ENCODE measurements around the gene ZNF519. TPM values are rescaled to one million over a fixed set of nuclear protein-coding genes. Genes with fewer than 3 reads are reported as not detected.

The ZNF519 gene
- total and polyA plus RNA-seq, 2 experiments from 2014 or later, result 5.1 to 12.0 TPM

GRCh38 chr18:14092625-14093306 is 39.5 kb downstream of the ZNF519 start:
- H3K4me1 ChIP-seq (ENCODE audit: low read depth), result no peaks in the 10 kb centered on the region
- TF ChIP-seq CTCF (IDR thresholded peaks at IDR 0.05; ENCODE audit: low read depth, low read length), result no peak
- DNase-seq (ENCODE audit: low read depth in 1 of 2, low spot score in 1 of 2), result no peak
- no peaks in the 10 kb centered on the region for H3K36me3 ChIP-seq
- H3K9me3 ChIP-seq (ENCODE audit: low read depth), result no peaks in the 10 kb centered on the region
- no peak overlapping the region for H3K4me3 ChIP-seq
- H3K27me3 ChIP-seq, result no peaks in the 10 kb centered on the region
- no peak overlapping the region for H3K27ac ChIP-seq

DNA sequence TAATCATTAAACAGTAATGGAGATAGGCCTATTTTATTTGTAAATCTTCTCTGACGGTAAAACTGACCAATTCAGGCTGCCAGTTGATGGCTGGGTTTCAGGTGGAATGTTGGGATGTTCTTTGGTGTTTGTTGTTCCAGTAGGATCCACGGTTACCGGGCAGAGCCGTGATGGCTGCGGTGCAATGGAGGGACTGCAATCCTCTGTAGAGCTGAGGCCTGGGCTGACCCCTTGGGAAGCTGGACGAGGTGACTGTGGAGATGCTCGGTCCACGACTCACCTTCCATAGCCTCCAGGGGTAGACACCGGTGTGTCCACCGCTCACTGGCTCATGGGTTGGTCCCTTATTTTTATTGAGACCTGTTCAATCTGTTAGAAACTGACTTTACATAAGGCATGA is 42.5 kb downstream of the ZNF519 start:
- H3K27ac ChIP-seq, result no peak overlapping the region
- no peaks in the 10 kb centered on the region for H3K36me3 ChIP-seq
- no peak for TF ChIP-seq CTCF (IDR thresholded peaks at IDR 0.05; ENCODE audit: low read depth, low read length)
- H3K9me3 ChIP-seq (ENCODE audit: low read depth), result no peaks in the 10 kb centered on the region
- no peaks in the 10 kb centered on the region for H3K27me3 ChIP-seq
- no peaks in the 10 kb centered on the region for H3K4me1 ChIP-seq (ENCODE audit: low read depth)
- no peak overlapping the region for H3K4me3 ChIP-seq
- DNase-seq (ENCODE audit: low read depth in 1 of 2, low spot score in 1 of 2), result no peak

GRCh38 chr18:14089191-14089590 is 43.0 kb downstream of the ZNF519 start:
- Histone ChIP-seq H3K36me3 (no peaks in the 10 kb centered on the region), H3K4me1 (ENCODE audit: low read depth) (no peaks in the 10 kb centered on the region), H3K27ac (no peak overlapping the region), H3K27me3 (no peaks in the 10 kb centered on the region), H3K9me3 (ENCODE audit: low read depth) (no peaks in the 10 kb centered on the region), H3K4me3 (no peak overlapping the region)
- TF ChIP-seq CTCF (IDR thresholded peaks at IDR 0.05; ENCODE audit: low read depth, low read length), result no peak
- no peak for DNase-seq (ENCODE audit: low read depth in 1 of 2, low spot score in 1 of 2)

DNA sequence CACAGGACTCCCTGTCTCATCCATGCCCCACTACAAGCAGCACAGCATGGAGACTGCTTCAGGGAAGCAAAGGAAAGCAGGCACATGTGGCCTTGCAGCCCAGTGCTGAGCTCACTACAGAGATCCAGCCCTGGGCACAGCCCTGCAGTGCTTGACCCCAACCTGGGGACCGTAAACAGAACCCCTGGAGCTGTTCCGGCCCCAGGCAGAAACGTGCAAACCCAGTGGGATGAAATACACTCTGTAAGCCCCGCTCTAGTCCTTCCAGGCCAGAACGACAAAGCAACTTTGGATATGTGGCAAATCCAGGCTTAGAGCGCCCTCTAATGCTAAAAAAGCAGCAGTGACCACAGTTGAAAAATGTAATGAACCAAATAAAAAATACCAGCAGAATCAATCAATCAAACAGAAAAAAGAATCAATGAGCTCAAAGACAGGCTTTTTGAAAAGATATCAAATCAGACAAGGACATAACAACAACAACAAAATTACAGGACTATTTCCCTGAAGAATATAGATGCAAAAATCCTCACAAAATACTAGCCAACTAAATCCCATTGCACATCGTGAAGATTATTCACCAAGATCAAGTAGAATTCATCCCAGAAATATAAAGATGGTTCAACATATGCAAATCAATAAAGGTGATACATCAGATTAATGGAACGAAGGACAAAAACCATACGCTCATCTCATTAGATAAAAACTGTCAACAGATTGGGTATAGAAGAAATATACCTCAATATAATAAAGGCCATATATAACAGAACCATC is 45.6 kb downstream of the ZNF519 start:
- Histone ChIP-seq H3K36me3 (no peaks in the 10 kb centered on the region), H3K4me1 (ENCODE audit: low read depth) (no peaks in the 10 kb centered on the region), H3K9me3 (ENCODE audit: low read depth) (no peaks in the 10 kb centered on the region), H3K27me3 (no peaks in the 10 kb centered on the region), H3K4me3 (no peak overlapping the region), H3K27ac (no peak overlapping the region)
- peak; percentile 52 to 73 for DNase-seq (ENCODE audit: low read depth in 1 of 2, low spot score in 1 of 2)
- peak; percentile 68 for TF ChIP-seq CTCF (IDR thresholded peaks at IDR 0.05; ENCODE audit: low read depth, low read length)

DNA sequence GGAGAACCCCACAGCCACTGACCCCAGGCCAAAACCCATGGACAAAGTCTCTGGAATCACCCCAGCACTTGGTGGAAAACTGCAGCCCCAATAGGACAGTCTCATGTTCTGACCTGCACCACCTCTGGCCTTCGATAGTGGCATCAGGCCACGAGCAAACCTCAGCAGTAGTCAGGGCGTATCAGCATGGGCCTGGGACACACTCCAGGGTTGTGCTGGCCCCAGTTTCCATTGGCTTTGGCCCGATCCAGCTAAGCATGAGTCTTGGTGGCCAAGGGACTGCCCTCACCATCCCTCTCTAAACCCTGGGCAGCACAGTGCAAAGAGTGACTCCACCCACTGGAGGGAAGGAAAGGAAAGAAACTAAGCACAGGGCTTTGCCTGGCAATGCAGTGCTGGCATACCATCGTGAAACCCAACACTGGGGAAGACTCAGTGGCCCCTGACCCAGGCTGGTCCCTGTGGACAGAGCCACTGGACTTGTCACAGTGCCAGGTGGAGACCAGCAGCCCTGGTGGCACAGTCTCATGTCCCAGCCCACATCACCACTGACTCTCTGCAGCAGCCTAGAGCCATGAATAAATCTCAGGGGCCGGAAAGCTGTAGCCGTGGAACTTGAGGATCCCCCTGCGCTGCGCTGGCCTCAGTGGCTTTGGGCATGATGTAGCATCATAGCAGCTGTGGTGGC is 46.3 kb downstream of the ZNF519 start:
- Histone ChIP-seq H3K27ac (no peak overlapping the region), H3K4me3 (no peak overlapping the region), H3K4me1 (ENCODE audit: low read depth) (no peaks in the 10 kb centered on the region), H3K27me3 (no peaks in the 10 kb centered on the region), H3K36me3 (no peaks in the 10 kb centered on the region), H3K9me3 (ENCODE audit: low read depth) (no peaks in the 10 kb centered on the region)
- TF ChIP-seq CTCF (IDR thresholded peaks at IDR 0.05; ENCODE audit: low read depth, low read length), result no peak
- DNase-seq (ENCODE audit: low read depth in 1 of 2, low spot score in 1 of 2), result no peak
